Ammon's horn (tissue), 1 donor: ENCODE data around the gene GANC.

Source experiments
- DNase-seq: peaks from one replicate; pipeline ENCODE4 v3.0.0-alpha.2; 2016; ENCODE audit warnings: low spot score

GANC gene

DNA sequence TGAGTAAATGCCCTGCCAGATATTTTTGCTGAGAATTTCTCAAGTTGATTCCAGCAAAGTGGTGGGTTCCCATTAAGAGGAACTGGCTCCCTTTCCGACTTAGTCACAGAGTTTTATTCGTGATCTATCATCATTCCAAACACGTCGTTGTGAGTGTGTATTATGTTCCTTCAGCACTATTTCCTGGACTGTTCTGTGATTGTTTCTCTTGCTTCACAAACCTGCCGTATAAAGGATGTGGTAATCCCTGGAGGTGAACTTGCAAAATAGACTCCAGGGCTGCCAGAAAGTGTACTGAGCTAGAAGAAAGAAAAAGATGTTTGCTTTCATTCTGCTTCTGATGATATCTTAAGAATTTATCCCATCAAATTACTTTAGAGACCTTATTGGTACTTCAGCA, 71.8 kb downstream of the GANC start:
- no peak for DNase-seq

DNA sequence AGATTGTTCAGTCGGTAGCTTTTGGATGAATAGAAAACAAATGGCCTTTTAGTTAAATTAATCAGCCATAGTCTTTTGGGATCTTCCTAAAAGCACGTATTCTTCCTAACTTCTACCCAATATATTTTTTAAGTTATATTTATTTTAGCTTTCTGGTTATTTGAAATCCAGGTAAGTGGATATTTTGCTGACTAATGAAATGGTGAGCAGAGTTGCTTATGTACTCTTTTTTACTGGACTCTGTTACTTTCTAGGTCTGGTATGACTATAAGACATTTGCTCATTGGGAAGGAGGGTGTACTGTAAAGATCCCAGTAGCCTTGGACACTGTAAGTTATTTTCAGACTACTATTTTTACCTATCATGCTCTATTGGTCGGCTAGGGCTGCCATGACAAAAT, 72.5 kb downstream of the GANC start:
- DNase-seq = no peak

DNA sequence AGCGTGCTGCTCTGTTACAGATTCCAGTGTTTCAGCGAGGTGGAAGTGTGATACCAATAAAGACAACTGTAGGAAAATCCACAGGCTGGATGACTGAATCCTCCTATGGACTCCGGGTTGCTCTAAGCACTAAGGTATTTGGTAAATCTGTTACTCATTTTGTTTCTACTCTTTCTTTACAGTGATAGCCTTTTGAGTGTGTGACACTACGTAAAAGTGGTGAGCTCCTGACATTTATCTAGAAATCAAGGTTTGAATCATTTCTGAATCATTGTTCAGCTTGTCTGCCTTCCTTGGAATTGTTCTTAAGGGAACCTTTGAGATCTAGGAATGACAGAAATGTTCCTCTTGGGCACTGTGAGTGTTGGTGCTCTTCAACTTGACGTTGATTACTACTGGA, 75.1 kb downstream of the GANC start:
- DNase-seq = no peak

DNA sequence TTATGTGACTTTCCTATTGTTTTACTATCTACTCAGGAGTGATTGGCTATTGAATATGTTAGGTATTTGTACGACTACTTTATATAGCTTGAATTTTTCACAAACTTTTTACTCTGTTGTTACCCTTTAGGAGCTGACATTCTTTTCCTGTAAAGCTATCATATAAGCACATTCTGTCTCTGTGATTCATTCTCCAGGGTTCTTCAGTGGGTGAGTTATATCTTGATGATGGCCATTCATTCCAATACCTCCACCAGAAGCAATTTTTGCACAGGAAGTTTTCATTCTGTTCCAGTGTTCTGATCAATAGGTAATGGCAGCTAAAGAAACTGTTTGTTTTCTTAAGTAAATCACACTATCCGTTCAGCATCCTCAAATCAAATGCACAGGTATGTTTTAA, 76.2 kb downstream of the GANC start:
- DNase-seq = no peak

DNA sequence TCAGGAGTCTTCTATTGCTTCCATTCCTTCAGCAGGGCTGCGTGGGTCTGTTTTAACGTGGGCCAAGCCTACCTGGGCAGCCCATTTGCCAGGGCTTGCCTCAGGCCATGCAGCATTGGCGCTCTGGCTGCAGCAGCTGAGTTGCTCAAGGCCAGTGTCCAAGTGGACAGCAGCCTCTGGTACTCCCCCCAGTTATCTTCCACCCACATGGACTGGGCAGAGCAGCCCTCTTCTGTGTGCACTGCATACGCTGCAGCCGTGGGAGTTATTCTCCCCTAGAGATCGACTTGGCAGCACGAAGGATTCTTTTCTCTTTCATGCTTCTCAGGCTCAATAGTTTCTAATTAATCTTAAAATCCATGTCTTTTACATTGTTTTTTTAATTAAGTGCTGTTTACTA, 79.4 kb downstream of the GANC start:
- DNase-seq = no peak

DNA sequence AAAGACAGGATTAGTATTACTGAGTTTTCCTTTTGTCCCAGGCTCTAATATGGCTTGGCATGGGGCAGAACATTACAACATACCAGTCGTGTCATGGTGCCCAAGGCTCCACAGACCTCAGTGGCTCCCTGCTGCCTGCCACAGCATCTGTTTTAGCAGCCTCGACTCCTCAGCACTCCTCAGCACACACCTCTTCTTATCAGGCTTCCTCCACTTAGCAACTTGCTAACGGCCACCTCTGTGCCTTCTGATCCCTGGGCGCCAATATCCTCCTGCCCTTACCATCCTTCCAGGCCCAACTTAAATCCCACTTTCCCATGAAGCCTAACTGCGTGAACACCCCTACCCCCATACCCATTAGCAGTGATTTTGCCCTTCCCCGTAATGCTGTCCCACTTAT, 80.1 kb downstream of the GANC start:
- DNase-seq = no peak

DNA sequence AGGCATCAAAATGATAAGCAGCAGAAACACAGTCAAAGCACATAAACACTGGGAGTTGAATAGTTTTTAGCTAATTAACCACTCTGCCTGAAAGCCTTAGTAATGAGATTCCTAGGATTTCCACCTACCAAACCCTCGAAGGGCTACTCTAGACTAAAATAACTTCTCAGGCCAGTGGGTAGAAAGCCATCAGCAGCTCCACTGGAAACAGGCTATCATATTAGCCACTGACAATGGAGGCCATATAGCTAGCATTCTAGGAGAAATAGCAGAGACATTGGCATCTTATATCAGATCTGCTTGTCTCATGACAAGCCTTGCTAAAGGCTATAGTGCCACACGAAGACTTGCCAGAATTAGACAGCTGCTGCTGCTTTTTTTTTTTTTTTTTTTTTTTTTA, 81.8 kb downstream of the GANC start:
- no peak for DNase-seq

DNA sequence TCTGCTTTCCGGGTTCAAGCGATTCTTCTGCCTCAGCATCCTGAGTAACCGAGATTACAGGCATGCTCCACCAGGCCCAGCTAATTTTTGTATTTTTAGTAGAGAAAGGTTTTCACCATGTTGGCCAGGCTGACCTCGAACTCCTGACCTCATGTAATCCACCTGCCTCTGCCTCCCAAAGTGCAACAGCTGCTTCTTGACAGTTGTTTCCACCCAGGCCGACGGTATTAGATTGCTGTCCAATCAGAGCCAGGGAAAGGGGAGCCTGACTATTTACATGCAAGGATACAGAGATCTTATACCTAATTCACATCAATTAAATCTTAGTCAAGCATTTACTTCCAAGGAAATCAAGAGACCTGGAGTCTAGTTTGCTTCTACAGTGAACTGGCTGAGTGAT, 82.3 kb downstream of the GANC start:
- no peak for DNase-seq

DNA sequence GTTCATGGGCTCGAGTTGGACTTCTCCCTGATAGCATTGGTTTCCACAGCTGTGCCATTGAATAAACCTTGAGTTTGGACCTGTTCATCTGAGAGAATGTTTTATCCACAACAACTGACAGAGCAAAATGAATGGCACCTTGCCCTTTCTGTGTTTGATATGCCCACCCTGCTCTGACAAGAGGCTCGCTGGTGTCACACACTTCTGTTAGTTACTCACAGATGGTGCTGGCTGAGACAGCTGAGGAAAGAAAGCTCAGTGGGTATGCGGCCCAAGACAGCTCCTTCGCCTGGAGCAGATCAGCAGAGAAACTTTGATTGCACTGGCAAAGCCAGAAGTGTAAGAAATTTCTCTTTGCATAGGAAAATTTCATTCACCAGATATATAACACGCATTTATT, 83.8 kb downstream of the GANC start:
- no peak for DNase-seq

GRCh38 chr15:42358141-42358540, 85.1 kb downstream of the GANC start:
- DNase-seq = no peak

DNA sequence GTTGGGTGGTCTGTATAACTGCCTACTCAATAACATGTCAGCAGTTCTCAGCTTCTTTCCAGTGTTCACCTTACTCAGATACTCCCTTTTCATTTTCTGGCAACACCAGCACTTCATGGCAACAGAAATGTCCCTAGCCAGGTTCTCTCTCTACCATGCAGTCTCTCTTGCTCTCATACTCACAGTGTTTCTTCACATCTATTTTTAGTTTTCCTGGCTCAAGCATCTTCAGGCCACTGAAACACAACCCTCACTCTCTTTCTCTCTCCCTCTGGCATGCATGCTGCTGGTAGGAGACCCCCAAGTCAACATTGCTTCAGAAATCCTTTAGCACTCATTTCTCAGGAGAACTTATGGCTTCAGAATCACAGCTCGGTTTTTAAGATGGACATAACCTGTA, 86.2 kb downstream of the GANC start, which contains the start of gene CAPN3:
TSS of gene CAPN3 (plus strand) at position 253 of the 400 bp plus-strand sequence. CDS start 305 bp downstream, outside the sequence.
- no peak for DNase-seq

DNA sequence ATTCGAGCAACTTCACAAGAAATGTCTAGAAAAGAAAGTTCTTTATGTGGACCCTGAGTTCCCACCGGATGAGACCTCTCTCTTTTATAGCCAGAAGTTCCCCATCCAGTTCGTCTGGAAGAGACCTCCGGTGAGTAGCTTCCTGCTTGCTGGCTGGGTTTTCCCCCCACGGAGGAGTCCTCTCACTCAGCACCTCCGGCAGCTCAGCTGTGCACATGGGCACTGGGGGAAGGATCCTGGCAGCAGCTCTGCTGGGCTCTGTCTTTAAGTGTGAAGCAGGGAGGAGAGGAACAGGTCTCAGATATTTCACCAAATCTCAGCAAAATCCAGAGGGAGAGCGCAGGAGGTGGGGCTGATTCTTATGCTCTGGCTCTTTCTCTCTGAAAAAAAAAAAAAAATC, 87.0 kb downstream of the GANC start:
- no peak for DNase-seq

- no peak for DNase-seq
Observed at GRCh38 chr15:42360535-42361112, 87.6 kb downstream of the GANC start.

- no peak for DNase-seq
Observed at GRCh38 chr15:42363487-42363886, 90.5 kb downstream of the GANC start.

- DNase-seq = no peak
Observed at GRCh38 chr15:42363942-42364341, 90.9 kb downstream of the GANC start.

- peak; percentile 56 for DNase-seq
Observed at GRCh38 chr15:42364529-42364928, 91.5 kb downstream of the GANC start.

DNA sequence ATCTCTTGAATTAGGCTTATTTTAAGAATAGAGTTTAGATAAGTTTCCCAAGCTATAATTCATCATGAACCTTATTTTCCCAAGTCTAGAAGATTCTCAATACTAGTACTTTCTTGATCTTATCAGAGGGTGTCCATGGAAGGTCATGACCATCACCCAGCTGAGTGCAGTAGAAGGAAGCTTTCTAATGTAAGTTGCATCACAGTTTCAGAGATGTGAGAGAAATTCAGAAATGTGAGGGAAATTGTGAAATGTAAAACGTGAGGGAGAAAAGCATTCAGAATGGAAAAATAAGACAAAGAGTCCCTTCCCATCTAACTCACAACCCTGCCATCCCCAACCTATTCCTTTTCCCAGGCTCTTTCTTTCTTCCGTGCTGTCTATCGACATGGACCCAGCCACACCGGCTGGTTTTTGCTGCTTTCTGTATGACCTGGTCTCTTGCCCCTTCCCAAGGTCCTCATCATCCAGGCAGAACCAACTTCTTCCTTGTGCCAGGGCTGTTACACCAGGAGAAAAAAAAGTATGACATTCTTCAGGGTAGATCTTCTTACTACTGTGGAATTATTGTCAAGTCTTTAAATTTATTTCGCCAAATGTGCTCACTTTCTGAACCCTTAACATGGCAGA, 93.0 kb downstream of the GANC start:
- DNase-seq = no peak

DNA sequence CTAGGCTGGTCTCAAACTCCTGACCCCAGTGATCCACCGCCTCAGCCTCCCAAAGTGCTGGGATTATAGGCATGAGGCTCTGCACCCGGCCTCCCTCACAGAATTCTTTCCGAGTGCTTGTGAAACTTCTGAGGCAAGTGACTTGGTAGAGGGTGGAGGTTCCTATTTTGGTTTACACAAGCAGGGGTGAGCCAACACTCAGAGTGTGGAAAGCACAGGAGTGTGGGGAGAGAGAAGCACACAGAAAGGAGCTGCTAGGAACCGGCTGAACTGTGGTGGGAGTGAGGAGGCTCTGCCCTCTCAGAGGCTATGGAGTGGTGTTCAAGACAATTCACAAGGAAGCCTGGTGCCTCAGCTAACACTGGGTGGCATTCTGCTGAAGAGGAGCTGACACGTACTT, 94.0 kb downstream of the GANC start:
- DNase-seq = no peak

- no peak for DNase-seq
Observed at GRCh38 chr15:42368096-42368495, 95.1 kb downstream of the GANC start.

GRCh38 chr15:42371096-42371495, 98.1 kb downstream of the GANC start:
- DNase-seq = no peak

DNA sequence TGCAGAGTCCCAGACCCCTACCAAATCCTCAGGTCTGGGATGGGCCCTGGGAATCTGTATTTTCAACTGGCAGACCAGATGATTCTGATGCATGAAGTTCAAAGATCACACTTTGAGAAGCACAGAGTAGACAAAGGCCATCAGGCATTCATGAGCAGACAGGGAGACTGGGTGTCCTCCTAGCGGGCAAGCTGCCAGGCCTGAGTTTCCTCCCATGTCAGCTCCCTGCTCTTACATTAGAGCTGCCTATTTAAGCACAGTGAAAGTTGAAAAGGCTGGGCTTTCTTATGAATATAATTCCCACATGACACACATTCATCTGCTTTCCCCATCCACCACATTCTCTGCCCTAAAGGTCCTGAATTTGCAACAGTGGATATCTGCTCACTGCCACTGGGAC, 100.3 kb downstream of the GANC start:
- no peak for DNase-seq

- DNase-seq = no peak
Observed at GRCh38 chr15:42373936-42374335, 100.9 kb downstream of the GANC start.

DNA sequence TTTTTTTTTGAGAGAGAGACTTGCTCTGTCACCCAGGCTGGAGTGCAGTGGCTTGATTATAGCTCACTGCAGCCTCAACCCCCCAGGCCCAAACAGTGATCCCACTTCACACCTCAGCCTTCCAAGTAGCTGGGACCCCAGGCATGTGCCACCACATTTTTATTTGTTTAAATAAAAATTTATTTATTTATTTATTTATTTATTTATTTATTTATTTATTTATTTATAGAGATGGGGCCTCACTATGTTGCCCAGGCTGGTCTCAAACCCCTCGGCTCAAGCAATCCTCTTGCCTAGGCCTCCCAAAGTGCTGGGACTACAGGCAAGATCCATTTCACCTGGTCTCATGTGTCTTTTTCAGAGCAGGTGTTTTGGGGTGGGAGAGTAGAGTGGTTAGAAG, 101.8 kb downstream of the GANC start:
- no peak for DNase-seq

DNA sequence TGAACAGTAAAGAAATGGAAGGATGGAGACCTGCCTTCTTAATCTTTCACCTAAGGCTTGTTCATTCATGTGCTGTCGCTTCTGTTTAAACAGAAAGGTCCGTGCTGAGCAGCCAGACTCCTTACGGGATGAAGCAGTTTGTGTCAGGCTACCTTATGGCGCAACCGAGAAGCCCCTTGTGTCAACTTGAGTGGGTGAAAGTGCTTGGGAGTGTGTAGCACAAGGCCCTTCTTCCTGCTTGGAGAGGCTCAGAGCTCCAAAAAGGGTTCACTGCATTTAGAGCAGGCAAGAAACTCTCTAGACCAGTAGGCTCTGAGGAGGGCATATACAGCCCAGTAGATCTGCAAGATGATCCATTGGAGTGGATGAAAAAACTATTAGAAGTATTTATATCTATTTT, 102.3 kb downstream of the GANC start:
- DNase-seq = no peak
